ENCODE measurements around the gene ZMYND8. TPM values are rescaled to one million over a fixed set of nuclear protein-coding genes. Genes with fewer than 3 reads are reported as not detected.

The ZMYND8 gene
- total and polyA plus RNA-seq, 2 of the 8 experiments (the other 6 are each of a cell fraction or from before 2014, with no cell fraction given) = 50.5 to 163 TPM

- H2BK20ac ChIP-seq (ENCODE audit: low read length) = no peak overlapping the region
- no peaks in the 10 kb centered on the region for H3K9me3 ChIP-seq (ENCODE audit: insufficient read depth in 2 of 2, low read depth in 1 of 2, low read length in 1 of 2)
- DNase-seq (ENCODE audit: low read depth in 1 of 2, low spot score in 2 of 2) = no peak
- H4K20me1 ChIP-seq (replicated peaks in 1 of 2; ENCODE audit: control insufficient read depth in 1 of 2, insufficient read depth in 2 of 2, low read length in 2 of 2) = no peaks in the 10 kb centered on the region
- no peak overlapping the region for H3K9ac ChIP-seq (replicated peaks in 1 of 4; ENCODE audit: extremely low read depth in 1 of 4, low read depth in 3 of 4, low read length in 3 of 4)
- no peak overlapping the region for H2AK5ac ChIP-seq (ENCODE audit: low read depth, low read length)
- H3K18ac ChIP-seq (ENCODE audit: extremely low read depth, low read length) = no peak overlapping the region
- no peaks in the 10 kb centered on the region for H3K79me2 ChIP-seq (ENCODE audit: control insufficient read depth in 1 of 2, insufficient read depth in 2 of 2, low read length in 2 of 2)
- H3K14ac ChIP-seq (ENCODE audit: insufficient read length) = no peak overlapping the region
- no peak for FAIRE-seq
- H3K4me3 ChIP-seq (ENCODE audit: extremely low read depth in 1 of 4, insufficient read depth in 2 of 4, low read depth in 3 of 4, low read length in 4 of 4) = no peak overlapping the region
- H4K8ac ChIP-seq (ENCODE audit: extremely low read depth, insufficient read depth, low read length) = no peak overlapping the region
- H2BK15ac ChIP-seq (ENCODE audit: low read length) = no peak overlapping the region
- no peaks in the 10 kb centered on the region for H3K23me2 ChIP-seq (ENCODE audit: low read depth, low read length)
- H3K79me1 ChIP-seq (ENCODE audit: low read depth, low read length) = no peaks in the 10 kb centered on the region
- no peaks in the 10 kb centered on the region for H3K27me3 ChIP-seq (replicated peaks in 1 of 4; ENCODE audit: control insufficient read depth in 3 of 4, extremely low read depth in 1 of 4, insufficient read depth in 3 of 4, low read length in 3 of 4)
- no peak overlapping the region for H3K56ac ChIP-seq (replicated peaks; ENCODE audit: insufficient read length, low read depth, low read length)
- H4K5ac ChIP-seq (ENCODE audit: insufficient read length, low read depth, low read length) = no peak overlapping the region
- H3K4me2 ChIP-seq (ENCODE audit: insufficient read depth in 1 of 2, low read depth in 2 of 2, low read length in 2 of 2) = no peak overlapping the region
- H2BK5ac ChIP-seq (ENCODE audit: low read depth, low read length) = no peak overlapping the region
- no peak overlapping the region for H2AFZ ChIP-seq (ENCODE audit: low read length)
- no peak overlapping the region for H2BK12ac ChIP-seq (ENCODE audit: low read depth, low read length)
- peaks cover 0 to 3% (median 0%) of the 10 kb centered on the region in 4 experiments; a peak in 1 of 7 replicates for H3K4me1 ChIP-seq (replicated peaks in 1 of 4; ENCODE audit: control insufficient read depth in 3 of 4, insufficient read depth in 4 of 4, low read length in 3 of 4)
- no peak overlapping the region for H3K4ac ChIP-seq (replicated peaks; ENCODE audit: insufficient read length, low read depth, low read length)
- TF ChIP-seq TAF7 (optimal IDR thresholded peaks at IDR 0.05; ENCODE audit: borderline replicate concordance, low read depth, low read length) = no peak
- H2BK120ac ChIP-seq (replicated peaks; ENCODE audit: low read depth, low read length) = no peak overlapping the region
- ChIA-PET CTCF (ENCODE audit: partially characterized antibody) (interaction anchor here (1.4 kb wide), 1 partner anchor 404 kb away, joined by 4 read pairs; no protein-coding TSS in a partner anchor), POLR2A (ENCODE audit: partially characterized antibody) (no interaction called here)
- 95% methylated on average over 9 of the region's 10 CpGs; no CpG with 5 or more reads in 1 of the 2 experiments for whole genome bisulfite sequencing, 2 experiments (ENCODE audit: extremely low coverage in 1 of 2, insufficient coverage in 1 of 2, insufficient read length in 1 of 2, insufficient replicate concordance in 2 of 2, low coverage in 1 of 2, low lambda C conversion rate in 2 of 2, missing lambda C conversion rate in 1 of 2)
- no peaks in the 10 kb centered on the region for H3K36me3 ChIP-seq (ENCODE audit: control insufficient read depth in 2 of 4, insufficient read depth in 4 of 4, low read length in 3 of 4)
- H3K27ac ChIP-seq (ENCODE audit: low read depth, low read length) = no peak overlapping the region
- H3K23ac ChIP-seq (ENCODE audit: insufficient read length) = no peak overlapping the region
- H4K91ac ChIP-seq (replicated peaks; ENCODE audit: insufficient read length, low read length) = no peak overlapping the region
Observed at GRCh38 chr20:47161411-47161810, 195.1 kb downstream of the ZMYND8 start.

Measured in H1 (cell line).